ENCODE measurements around the gene PNPO.
A peak's percentile ranks its signal among the peaks of the same experiment; 100 is the strongest.

Gene PNPO

DNA sequence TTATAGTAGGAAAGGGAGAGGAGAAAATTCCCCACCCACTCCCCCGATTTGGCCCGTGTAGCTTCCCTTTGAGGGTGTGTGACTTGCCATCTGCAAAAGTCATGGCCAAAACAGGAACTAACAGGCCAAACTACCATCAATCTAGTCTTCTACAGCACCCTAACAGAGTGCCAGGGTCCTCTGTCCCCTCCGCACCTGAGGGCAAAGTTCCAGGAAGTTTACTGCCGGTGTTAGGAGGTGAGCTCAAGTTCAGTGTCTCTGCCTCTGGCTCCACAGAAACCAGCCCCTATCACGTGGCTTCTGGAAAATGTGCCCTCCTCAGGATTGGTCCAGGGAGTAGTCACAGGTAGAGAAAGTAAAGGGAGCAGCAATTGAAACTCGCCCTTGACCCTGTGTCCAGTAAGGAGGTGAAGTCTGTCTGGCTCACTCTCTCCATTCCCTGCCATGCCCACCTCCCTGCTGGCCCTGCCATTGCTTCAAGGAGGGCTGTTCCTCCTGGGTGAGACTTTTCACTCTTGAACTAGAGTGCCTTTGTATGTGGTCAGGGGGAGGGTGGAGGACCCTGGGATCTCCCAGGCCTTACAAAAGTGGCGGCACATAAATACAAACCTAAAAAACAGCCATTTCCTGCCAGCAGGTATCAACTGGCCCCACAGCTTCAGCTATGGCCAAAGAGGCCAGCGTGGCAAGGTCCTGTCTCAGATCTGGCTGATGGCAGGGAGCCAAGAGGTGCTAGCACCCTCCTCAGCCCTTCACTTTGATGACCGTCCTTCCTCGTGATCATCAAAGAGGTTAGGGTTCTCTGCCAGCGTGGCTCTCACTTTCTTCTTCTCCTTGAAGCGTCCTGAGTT, 11.0 kb downstream of the PNPO start:
- no peak for DNase-seq

DNA sequence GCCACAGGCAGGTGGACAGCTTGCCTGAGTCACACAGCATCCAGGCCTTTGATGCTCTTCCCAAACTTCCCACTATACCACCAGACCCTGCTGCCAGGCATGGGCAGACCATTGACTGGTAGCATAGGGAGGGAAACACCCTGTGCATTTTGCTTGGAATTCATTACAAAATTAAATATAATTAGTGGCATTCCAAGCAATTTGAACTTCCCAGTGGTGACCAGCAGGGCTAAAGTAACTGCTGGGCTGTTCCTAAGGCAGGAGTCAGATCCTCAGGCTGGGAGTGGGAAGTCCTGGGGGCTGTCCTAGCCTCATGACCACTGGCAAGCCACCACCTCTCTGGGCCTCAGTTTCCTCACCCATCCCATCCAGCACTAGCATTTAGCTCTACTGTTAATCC, 12.5 kb downstream of the PNPO start:
- DNase-seq = no peak

DNA sequence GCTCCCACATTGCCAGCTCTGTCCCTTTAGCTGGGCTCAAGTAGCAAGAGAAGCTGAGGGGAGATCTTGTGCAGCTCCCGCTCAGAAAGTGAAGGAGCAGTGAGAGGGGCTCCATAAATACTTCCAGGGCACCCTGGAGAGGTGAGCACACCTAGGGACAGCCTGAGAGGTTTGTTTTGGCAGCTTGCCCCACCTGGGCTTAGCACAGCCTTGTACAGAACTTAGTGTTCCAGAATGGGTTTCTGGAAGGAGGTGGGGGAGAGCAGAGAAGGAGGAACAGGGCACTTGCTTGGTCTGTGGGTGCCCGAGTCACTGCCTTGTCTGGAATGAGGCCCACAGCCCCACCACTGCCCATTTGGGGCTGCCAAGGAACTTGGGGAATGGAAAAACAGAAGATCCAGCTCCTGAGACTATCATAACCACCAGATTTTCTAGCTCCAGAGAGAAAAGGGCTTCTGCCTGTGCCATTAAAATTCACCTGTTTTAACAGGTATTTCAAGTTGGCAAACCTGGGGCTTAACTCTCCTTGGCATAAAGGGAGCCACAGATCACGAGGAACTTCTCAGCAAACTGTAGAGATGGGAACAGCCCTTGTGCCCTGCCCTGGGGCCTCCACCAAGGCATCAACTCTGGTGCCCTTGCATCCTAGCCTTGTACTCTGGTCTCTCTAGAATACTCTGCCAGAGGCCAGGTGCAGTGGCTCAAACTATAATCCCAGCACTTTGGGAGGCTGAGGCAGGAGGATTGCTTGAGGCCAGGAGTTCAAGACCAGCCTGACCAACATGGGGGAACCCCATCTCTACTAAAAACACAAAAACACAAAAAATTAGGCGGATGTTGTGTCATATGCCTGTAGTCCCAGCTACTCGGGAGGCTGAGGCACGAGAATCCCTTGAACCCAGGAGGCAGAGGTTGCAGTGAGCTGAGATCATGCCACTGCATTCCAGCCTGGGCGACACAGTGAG, 14.4 kb downstream of the PNPO start:
- no peak for DNase-seq

DNA sequence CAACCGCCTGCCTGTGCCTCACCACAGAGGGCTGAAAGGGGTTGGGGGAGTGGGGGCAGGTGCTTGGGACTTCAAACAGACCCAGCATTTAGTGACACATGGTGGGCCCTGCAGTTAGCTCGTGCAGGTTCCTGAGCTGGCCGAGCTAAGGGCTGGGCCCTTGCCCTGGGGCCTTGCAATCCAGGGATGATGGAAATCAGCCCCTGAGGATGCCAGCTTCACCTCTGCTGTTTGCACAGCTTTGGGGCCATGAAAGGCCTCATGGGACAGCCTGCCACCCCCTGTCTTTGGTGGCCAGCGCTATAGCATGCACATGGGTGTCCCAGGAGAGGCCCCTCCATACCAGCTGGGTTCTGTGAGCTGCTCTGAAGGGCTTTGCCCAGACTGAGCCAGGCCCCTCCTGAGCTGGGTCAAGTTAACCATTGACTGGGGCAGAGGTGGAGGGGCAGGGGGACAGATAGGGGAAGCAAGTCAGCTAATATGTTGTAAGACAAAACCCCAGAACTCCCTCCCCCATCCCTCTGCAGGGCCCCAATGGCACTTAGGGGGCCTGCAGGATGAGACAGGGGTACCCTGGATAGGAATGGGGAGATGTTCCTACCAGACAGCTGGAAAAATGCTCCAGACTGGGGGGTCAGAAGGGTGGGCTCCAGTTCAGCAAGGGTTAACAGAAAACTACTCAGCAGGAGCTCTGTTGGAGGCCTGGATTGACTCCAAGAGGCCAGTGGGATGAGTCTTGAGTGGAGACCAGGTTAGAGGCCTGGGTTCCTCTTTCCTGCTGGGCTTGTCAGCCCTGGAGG, 15.6 kb downstream of the PNPO start:
- DNase-seq = no peak

DNA sequence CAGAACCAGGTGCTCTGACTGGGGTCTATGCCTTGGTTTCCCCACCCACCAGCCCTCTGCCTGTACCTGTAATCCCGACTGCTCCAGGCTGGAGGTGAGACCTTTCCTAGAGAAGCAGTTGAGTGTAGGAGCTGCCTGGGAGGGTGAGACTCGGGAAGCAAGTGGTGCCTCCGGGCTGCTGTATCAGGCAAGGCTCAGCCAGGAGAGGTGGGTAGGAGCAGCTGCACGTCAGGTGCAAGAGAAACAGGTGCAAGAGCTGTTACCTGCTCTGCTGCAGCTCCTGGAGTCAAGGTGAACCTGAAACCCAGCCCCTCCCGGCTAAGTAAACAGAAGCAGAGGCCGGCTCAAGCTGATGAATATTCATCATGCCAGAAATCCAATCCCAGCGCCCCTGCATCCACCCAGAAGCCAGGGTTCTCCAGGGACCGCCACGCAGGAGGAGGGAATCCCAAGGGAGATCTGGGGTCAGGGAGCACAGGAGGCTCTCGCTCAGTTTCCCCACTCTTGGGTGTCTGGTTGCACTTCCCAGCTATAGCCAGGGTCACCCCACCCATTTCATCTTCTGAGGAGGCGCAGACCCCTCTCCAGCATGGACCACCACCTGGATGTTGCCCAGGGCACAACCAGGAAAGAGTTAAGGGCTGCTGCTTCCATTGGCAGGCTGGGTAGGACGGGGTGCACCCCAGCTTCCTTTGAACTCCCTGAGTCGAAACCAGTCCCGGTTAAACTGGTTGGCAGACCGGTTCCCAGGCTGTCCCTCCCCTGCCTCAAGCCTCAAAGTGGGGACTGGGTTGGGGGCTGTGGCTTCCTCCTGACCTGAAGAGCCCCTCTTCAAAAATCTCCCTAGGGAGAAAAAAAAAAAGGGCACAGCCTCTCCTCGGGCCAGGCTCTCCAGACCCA, 16.5 kb downstream of the PNPO start, which contains the start of gene PRR15L:
Gene PRR15L (minus strand): TSS at position 293 of the 900 bp plus-strand sequence. CDS start 4,649 bp downstream, outside the sequence.
- DNase-seq = no peak

DNA sequence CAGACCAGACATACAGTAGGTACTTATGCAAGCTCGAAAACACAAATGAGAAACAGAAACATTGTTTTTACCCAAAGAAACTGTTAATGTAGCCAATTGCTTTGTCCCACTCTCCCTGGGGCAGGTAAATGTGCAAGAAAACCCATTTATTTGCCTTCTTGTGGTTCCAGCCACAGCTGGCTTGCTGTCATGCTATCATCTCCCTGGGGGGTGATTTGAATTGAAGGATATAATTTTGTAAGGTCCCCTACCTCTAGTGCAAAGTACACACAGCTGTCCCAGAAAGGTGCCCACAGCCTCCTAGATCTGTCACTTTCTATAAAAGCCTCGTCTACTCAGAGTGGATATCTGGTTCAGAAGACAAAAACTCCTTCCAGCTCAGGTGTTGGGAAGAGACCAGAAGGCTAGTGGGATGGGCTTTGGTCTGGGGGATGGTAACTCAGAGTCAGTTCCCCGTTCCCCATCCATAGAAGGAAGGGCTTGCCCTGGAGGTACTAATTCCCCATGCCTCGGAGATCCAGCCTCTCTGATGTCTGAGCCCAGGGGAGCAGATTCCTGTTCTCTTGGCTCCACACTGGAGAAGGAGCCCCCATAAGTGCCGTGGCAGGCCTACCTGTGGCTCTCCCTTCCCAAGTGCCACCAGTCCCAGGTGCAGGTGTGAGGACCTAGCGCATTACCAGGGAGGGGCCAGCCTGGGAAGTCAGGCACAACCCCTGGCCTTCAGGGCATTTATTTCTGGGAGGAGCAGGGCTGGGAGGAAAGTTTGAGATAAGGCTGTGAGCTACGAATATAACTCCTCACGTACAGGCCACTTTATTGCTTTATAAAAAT, 18.7 kb downstream of the PNPO start:
- no peak for DNase-seq

DNA sequence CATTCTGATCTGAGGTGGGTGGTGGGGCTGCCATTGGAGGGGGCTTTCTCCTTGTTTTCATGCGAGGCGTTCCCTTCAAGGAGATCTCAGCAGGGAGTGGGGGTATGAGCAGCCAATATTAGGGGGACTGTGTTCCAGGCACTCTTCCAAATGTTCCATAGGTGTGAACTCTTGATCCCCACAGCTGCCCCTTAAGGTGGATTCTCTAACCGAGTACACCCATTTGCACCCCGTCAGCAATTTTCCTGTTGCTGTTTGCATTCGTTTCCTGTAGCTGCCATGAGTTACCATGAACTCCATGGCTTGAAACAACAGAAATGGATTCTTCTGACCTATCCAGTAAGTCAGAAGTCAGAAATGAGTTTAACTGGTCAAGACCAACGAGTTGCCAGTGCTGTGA, 20.0 kb downstream of the PNPO start:
- DNase-seq = no peak

DNA sequence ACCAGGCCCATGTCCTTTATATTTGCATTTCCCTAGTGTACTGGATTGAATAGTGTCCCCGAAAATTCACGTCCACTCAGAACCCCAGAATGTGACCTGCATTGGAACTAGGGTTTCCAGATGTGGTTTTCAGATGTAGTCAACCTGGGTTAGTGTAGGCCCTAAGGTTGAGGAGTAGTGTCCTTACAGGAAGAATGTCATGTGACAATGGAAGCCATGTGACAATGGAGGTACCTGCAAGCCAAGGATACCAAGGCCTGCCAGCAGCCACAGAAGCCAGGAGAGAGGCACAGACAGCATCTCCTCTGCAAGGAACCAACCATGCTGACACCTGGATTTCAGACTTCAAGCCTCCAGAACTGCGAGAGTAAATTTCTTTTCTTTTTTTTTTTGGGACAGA, 21.5 kb downstream of the PNPO start:
- DNase-seq = no peak

DNA sequence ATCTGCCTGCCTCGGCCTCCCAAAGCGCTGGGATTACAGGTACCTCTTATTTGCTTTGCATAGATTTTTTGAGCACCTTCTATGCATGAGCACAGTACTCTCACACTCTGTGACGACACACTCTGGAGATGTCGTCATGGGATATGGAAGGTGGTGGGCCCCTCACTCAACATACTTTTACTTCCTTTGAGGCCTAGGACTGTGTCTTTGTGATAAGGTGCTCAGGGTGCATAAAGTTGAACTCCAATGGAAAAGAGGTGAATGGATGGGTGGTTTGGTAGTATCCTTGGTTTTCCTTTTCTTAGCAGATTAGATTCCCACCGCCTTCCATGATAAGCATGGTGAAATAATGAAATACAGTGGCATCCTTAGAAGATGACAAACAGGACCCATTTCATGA, 23.5 kb downstream of the PNPO start:
- DNase-seq = no peak

DNA sequence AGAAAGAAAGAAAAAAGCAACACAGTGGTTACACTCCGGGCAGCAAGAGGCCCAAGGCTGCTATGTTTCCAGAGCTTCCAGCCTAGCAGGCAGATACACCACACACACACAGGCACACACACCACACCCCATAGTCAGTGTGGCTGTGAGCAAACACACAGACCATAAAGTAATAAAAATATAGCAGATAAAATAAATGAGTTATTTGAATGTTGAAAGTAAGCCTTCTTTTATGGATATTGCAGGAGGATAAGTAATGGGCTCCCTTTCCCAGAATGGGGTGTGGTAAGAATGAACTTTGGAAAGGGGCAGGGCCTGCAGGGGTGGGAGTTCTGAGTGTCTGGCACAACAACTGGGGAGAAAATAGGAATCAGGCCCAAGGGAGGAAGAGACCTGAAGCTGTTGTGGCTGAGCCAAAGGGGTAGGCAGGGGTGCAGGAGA, 24.7 kb downstream of the PNPO start:
- no peak for DNase-seq

DNA sequence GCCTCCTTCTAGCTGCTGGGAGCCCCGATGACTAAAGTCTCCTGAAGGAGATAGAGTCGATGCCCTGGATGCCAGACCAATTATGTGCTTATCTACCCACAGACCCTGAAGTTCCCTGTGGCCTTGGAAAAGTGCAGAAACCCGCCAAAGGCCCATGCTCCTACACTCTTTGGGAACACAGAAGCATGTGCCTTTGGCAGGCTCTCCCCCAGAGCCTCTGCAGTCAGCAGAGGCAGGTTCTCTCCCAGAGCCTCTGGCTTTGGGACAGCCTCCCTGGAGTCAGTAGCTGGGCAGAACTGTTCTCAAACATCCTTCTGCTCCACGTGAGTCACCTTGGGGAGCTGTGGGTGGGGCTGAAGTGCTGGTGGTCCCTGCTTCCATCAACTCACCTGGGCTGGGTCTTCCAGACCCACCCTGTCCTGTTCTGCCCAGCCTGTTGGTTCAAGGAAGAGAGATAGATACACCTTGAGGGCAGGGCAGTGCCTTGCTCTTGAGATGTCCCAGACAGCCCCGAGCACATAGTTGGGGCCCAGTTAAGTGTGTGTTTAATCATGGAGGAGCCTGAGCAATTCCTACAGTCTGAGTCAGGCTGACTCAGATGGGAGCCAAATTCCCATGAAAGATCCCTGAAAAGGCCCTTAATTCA, 26.4 kb downstream of the PNPO start:
- no peak for DNase-seq

DNA sequence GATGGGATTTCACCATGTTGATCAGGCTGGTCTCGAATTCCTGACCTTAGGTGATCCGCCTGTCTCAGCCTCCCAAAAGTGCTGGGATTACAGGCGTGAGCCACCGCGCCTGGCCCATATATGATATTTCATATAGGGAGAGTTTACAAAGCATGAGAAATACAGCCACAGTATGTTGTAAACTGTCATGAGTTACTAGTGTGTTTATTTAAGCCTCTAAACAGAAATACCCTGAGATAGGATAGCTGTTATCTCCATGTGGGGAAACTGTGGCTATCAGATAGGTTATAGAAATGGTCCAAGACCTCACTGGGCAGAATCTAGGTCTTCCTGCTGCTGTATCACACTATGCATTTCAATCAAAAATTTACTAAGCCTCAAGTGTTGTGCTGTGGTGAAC, 27.5 kb downstream of the PNPO start:
- no peak for DNase-seq

DNA sequence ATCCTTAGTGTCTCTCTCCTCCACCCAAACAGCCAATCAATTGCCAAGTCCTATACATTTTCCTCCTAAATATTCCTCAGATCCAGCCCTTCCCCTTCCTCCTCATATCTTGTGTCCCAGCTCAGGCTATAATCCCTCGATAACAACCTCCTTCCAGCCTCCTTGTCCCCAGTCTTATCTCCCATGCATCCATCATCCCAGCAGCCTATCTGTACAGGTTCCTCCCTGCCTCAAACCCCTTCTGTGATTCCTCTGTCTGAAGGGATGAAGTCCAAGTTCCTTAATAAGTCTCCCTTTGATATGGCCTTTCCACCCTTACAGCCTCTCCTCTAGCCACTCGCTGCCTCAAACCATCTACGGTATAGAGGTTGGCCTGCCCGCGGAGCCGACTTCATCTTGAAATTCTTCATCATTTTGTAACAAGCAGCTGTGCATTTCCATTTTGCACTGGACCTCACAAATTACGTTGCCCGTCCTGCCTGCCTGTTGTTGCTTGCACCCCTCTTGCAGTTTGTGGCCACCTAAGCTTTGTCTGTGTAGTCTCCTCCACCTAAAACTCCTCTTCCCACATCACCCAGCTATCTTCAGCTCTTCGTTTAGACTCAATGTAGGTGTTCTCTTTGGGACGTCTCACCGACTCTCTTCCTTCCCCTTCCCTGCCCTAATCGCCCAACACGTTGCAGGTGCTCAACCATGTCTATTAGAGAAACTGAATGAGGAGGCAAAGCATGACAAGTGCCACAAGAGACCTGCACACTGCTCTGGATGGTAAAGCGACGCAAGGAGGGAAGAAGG, 28.8 kb downstream of the PNPO start:
- no peak for DNase-seq

DNA sequence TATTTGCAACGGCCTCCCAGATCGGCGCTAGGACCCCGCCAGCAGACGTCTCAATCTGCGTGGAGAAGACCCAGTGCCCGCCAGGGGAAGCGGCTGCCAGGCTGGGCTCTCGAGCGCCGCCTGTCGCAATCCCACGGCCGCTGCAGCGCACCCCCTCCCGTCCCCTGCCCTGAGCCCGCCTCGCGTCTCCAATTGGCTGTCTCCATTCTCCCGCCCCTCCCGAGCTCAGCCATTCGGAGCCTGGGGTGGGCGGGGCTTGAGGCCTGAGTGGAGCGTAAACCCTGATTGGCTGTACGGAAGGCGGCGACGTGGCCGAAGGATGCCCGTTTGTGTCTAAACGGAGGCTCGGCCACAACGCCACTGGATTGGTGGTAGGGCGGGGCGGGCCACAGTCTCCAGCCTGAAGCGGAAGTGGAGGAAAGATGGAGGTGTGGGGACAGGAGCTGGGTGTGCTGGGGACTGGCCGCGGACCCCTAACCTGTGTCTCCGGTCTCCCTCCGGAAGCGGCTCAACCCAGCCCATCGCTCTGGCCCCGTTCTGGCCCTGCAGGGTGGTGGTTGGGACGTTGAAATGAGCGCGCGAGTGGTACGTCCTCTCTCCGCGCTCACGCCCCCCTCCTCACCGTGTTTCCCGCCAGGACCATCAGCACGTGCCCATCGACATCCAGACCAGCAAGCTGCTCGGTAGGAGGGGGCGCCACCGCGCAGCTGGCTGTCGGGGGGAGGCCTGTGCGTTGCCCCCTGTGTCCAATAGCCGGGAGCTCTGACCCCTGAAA, 29.5 kb downstream of the PNPO start, which contains the start of gene CDK5RAP3:
Gene CDK5RAP3 (plus strand): TSS at position 389 of the 775 bp plus-strand sequence. CDS start 34 bp downstream, at position 423.
- peak; percentile 100 for DNase-seq

DNA sequence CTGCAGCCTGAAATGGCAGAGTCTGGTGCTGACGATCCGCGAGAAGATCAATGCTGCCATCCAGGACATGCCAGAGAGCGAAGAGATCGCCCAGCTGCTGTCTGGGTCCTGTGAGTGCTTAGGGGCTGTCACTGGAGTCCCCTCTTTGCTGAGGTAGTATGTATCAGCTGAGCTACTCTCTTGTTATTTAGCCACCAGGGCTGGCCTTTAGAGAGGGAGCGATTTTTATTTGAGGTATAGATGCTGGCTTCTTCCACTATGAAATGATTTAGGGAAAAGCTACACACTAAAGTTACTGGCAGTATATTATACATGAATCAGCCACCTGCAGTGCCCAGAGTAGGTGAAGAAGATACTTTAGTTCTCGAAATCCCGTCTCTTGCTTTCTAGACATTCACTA, 32.2 kb downstream of the PNPO start:
- DNase-seq = no peak

DNA sequence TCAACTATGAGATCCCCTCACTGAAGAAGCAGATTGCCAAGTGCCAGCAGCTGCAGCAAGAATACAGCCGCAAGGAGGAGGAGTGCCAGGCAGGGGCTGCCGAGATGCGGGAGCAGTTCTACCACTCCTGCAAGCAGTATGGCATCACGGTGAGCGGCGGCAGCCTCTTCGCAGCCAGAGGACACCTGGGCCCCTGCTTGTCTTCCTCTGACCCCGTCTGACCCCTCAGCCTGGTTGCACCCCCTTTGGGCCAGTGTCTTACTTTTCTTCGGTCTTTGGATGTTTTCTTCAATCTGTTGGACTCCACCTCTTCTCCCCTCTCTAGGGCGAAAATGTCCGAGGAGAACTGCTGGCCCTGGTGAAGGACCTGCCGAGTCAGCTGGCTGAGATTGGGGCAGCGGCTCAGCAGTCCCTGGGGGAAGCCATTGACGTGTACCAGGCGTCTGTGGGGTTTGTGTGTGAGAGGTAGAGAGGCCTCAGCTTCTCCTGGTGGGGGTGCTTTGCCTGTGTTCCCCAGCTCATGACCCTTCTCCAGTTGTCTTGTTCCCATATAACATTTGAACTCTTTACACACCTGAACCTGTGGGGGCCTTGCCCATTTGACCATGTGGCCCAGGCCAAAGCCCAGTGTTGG, 33.9 kb downstream of the PNPO start:
- DNase-seq = no peak

DNA sequence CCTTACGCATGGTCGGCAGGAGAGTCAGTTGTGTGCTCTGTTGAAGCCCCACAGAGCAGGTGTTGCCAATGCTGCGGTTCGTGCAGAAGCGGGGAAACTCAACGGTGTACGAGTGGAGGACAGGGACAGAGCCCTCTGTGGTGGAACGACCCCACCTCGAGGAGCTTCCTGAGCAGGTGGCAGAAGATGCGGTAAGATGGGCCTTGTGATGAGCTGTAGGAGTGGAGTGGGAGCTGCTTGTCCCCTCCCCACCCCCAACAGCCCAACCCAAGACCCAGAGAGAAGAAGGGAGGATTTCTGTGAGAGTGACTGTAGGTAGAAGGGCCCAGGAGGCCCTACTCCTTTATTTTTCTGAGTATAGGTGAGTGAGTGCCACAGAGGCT, 34.4 kb downstream of the PNPO start:
- DNase-seq = no peak

DNA sequence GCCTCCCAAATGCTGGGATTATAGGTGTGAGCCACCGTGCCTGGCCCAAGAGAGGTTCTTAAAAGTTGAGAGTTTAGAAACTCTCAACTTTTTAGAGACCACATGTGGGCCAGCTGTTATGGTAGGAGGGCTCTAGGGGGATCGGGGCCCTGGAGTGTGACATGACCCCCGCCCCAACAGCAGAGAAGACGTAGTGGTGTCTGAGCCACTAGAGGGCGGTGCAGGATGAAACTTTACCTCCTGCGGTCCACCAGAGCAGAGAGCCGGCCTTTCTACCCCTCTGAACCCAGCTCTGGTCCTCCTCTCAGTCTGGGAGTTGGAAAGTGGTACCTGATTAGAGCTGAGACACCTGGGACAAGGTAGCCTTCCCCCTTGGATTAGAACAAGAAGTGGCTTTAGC, 37.0 kb downstream of the PNPO start:
- DNase-seq = peak; percentile 63
